PC-9 (cell line): Measurements from ENCODE around the gene LGALS12.

Source experiments
- EZH2 ChIP-seq: fragments of 200-600 bp; sonication (generic); IDR thresholded peaks from 2 replicates; pipeline ENCODE4 v1.8.0; 2017; ENCODE audit warnings: antibody characterized with exemption, low read depth
- TF ChIP-seq, protein P1 (sequence below): fragments of 200-600 bp; sonication (generic); conservative IDR thresholded peaks from 2 replicates; pipeline ENCODE4 v1.6.1; 2017; ENCODE audit warnings: mixed run types, antibody characterized with exemption, mild to moderate bottlenecking, moderate library complexity

DNA sequence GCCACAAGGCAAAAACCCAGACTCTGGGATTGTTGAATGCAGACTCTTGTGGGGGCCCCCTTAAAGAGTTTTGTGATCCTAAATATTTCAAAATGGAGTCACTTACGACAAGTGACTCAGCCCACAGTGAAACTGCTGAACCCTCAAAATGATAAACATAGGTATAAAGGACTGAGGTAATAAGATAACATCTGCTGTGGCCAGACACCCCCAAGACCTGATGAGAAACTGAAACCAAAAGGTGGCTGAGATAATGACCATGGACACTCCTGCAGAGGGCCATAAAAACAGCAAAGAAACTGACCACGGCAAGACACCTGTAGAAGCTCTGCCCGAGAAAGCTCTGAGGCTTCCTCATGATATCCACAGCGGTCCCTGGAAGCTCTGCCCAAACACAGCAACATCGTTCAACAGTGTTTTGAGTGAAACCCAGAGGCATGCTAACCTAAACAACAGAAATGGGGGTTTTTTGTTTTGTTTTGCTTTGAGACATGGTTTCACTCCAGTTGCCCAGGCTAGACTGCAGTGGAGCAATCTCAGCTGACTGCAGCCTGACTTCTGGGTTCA lies 29.1 kb downstream of the LGALS12 start:
- TF ChIP-seq, protein P1, sequence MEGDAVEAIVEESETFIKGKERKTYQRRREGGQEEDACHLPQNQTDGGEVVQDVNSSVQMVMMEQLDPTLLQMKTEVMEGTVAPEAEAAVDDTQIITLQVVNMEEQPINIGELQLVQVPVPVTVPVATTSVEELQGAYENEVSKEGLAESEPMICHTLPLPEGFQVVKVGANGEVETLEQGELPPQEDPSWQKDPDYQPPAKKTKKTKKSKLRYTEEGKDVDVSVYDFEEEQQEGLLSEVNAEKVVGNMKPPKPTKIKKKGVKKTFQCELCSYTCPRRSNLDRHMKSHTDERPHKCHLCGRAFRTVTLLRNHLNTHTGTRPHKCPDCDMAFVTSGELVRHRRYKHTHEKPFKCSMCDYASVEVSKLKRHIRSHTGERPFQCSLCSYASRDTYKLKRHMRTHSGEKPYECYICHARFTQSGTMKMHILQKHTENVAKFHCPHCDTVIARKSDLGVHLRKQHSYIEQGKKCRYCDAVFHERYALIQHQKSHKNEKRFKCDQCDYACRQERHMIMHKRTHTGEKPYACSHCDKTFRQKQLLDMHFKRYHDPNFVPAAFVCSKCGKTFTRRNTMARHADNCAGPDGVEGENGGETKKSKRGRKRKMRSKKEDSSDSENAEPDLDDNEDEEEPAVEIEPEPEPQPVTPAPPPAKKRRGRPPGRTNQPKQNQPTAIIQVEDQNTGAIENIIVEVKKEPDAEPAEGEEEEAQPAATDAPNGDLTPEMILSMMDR: no peak
- TF ChIP-seq EZH2: no peak
